ENCODE data around the gene DGCR6L.
"Not testable (repeated sequence)": the region's sequence is repeated elsewhere in the genome, so short reads cannot be mapped to it uniquely, and the experiment has no call there.

- TF ChIP-seq CTCF, POLR2A, POLR2AphosphoS5 (IDR thresholded peaks at IDR 0.05): not testable (repeated sequence)
Measured at GRCh38 chr22:20277936-20278635, 41.8 kb downstream of the DGCR6L start.
